Endothelial cell of umbilical vein (primary cell): ENCODE measurements around the gene RPL18A. TPM values are rescaled to one million over a fixed set of nuclear protein-coding genes. Genes with fewer than 3 reads are reported as not detected.

Experiments used
- BruUV-seq: library from RNA; stranded (reverse); fragments of 400-500 nt; replicated peaks from 2 replicates; lab custom pipeline; 2021; lab: Mats Ljungman, UMichigan
- CTCF ChIA-PET: fragments of 300-600, 350-600 bp; sonication (Branson Sonifier 250); formaldehyde crosslinking; loops from one replicate; lab custom pipeline; 2021; ENCODE audit warnings: antibody characterized with exemption, inconsistent platforms; lab: Charles Lee
- POLR2A ChIA-PET: fragments of 300-600, 350-600 bp; sonication (Branson Sonifier 250); formaldehyde crosslinking; loops from one replicate; lab custom pipeline; 2021; ENCODE audit warnings: antibody characterized with exemption, inconsistent platforms; lab: Charles Lee
- DNase-seq: peaks from one replicate; pipeline ENCODE4 v3.0.0-alpha.2; 2011; ENCODE audit warnings: low read depth, low spot score
- FAIRE-seq: peaks from 2 replicates; lab custom pipeline; 2011; peaks lifted over from hg19 to GRCh38; lab: Jason Lieb, UNC
- H2AFZ ChIP-seq: 2 replicates; pipeline ENCODE4 v1.6.0; 2012; ENCODE audit warnings: low read depth, low read length, control low read depth, inconsistent platforms
- H3K27ac ChIP-seq: 2 replicates; pipeline ENCODE4 v1.5.1; 2011; ENCODE audit warnings: low read depth, mild to moderate bottlenecking, control low read depth, low read length, moderate library complexity; ENCODE audit not compliant: insufficient read depth
- H3K27me3 ChIP-seq, 2 experiments: 2 replicates each; pipeline versions ENCODE4 v1.6.0 to v1.6.1; 2011; ENCODE audit warnings: low read length in 2 of 2, mixed read lengths in 1 of 2; ENCODE audit not compliant: control insufficient read depth in 2 of 2, insufficient read depth in 2 of 2
- H3K36me3 ChIP-seq, 2 experiments: 2 replicates in 1 of 2; 3 replicates in 1 of 2; pipeline ENCODE4 v1.5.1; 2011; ENCODE audit warnings: low read length in 2 of 2, mild to moderate bottlenecking in 1 of 2, moderate library complexity in 1 of 2; ENCODE audit not compliant: control insufficient read depth in 2 of 2, insufficient read depth in 2 of 2; ENCODE audit errors: extremely low read depth in 1 of 2
- H3K4me1 ChIP-seq: 3 replicates; pipeline ENCODE4 v1.5.1; 2011; ENCODE audit warnings: mild to moderate bottlenecking, low read length; ENCODE audit not compliant: control insufficient read depth, insufficient read depth; ENCODE audit errors: extremely low read depth
- H3K4me2 ChIP-seq: 2 replicates; pipeline ENCODE4 v1.6.1; 2011; ENCODE audit warnings: low read length, control low read depth, mixed read lengths; ENCODE audit not compliant: insufficient read depth
- H3K4me3 ChIP-seq, 3 experiments: fragments of 200-600 bp in 1 of 3; sonication (generic), shearing (Covaris generic) in 1 of 3; replicated peaks in 1 of 3; 2 replicates each; pipeline ENCODE4 v1.5.1; 2011 to 2016; ENCODE audit warnings: control low read depth in 3 of 3, low read length in 3 of 3, mild to moderate bottlenecking in 2 of 3, inconsistent platforms in 1 of 3, low read depth in 1 of 3, moderate library complexity in 1 of 3; ENCODE audit not compliant: insufficient read depth in 1 of 3
- H3K79me2 ChIP-seq: 2 replicates; pipeline ENCODE4 v1.6.0; 2012; ENCODE audit warnings: low read length, inconsistent platforms; ENCODE audit not compliant: control insufficient read depth, insufficient read depth
- H3K9ac ChIP-seq: replicated peaks from 2 replicates; pipeline ENCODE3; 2011; ENCODE audit warnings: low read length, control low read depth; ENCODE audit not compliant: insufficient read depth; ENCODE audit errors: extremely low read depth
- H3K9me1 ChIP-seq: replicated peaks from 3 replicates; pipeline ENCODE4 v1.6.0; 2011; ENCODE audit warnings: mild to moderate bottlenecking, low read length; ENCODE audit not compliant: control insufficient read depth, insufficient read depth; ENCODE audit errors: extremely low read depth
- H3K9me3 ChIP-seq: replicated peaks from 2 replicates; pipeline ENCODE4 v1.5.1; 2012; ENCODE audit warnings: low read length, inconsistent platforms; ENCODE audit not compliant: control insufficient read depth, insufficient read depth
- H4K20me1 ChIP-seq: replicated peaks from 2 replicates; pipeline ENCODE3; 2011; ENCODE audit warnings: mild to moderate bottlenecking, low read length; ENCODE audit not compliant: control insufficient read depth, insufficient read depth; ENCODE audit errors: extremely low read depth
- CTCF ChIP-seq, 2 donors: IDR thresholded peaks; 1 replicate in 1 of 2; 2 replicates in 1 of 2; pipeline ENCODE4 v1.5.1; 2011; ENCODE audit warnings: low read length in 2 of 2, mild to moderate bottlenecking in 2 of 2, moderate library complexity in 2 of 2, control low read depth in 1 of 2, inconsistent platforms in 1 of 2, low read depth in 1 of 2; ENCODE audit not compliant: insufficient read depth in 1 of 2; ENCODE audit errors: extremely low read depth in 1 of 2
- EZH2 ChIP-seq: IDR thresholded peaks from 2 replicates; pipeline ENCODE4 v1.6.1; 2012; ENCODE audit warnings: borderline replicate concordance, low read depth, mild to moderate bottlenecking, moderate library complexity, low read length, inconsistent platforms; ENCODE audit not compliant: severe bottlenecking
- FOS ChIP-seq: IDR thresholded peaks from 2 replicates; pipeline ENCODE4 v1.6.1; 2011; ENCODE audit warnings: mild to moderate bottlenecking, low read length, moderate library complexity, borderline replicate concordance; ENCODE audit not compliant: insufficient read depth
- GATA2 ChIP-seq: IDR thresholded peaks from 2 replicates; pipeline ENCODE4 v1.7.0; 2011; ENCODE audit warnings: low read depth, mild to moderate bottlenecking, moderate library complexity, mixed read lengths, low read length; ENCODE audit not compliant: insufficient read length, insufficient read depth
- JUN ChIP-seq: IDR thresholded peaks from 2 replicates; pipeline ENCODE4 v1.6.1; 2011; ENCODE audit warnings: borderline replicate concordance, low read depth; ENCODE audit not compliant: insufficient read length, insufficient read depth
- MAX ChIP-seq: IDR thresholded peaks from 2 replicates; pipeline ENCODE4 v1.6.1; 2011; ENCODE audit not compliant: insufficient read depth, insufficient read length
- MYC ChIP-seq: IDR thresholded peaks from one replicate; pipeline ENCODE4 v1.6.1; 2011; ENCODE audit warnings: mild to moderate bottlenecking, low read depth, low read length
- POLR2AphosphoS5 ChIP-seq: IDR thresholded peaks from 2 replicates; pipeline ENCODE4 v1.6.1; 2012; ENCODE audit warnings: low read depth, mild to moderate bottlenecking, control low read depth, low read length, moderate library complexity; ENCODE audit not compliant: insufficient read depth
- dilution Hi-C: fragments of 300-500 bp; cut with MboI; formaldehyde crosslinking; loops from one replicate; pipeline ENCODE4 v1.15.0; 2019; ENCODE audit warnings: low sequenced_read_pairs; ENCODE audit not compliant: extremely low pct_ligation_motif_present
- intact Hi-C: fragments of 100-400 bp; cut with micrococcal nuclease; formaldehyde crosslinking; loops from one replicate; pipeline ENCODE4 v1.10.0; 2022
- polyA plus RNA-seq, 4 experiments: library from polyadenylated mRNA; depleted of rRNA in 3 of 4; stranded (reverse) in 3 of 4; unstranded in 1 of 4; fragments of >200 nt; gene quantifications; 2 replicates each; pipeline versions ENCODE4 v1.2.1 to v1.2.3, GENCODE V29; 2011 to 2012; ENCODE audit warnings: missing spikeins in 1 of 4
- total RNA-seq: library from RNA; stranded (reverse); gene quantifications from 2 replicates; pipeline ENCODE4 v1.2.3, GENCODE V29; 2021

Gene RPL18A
- total and polyA plus RNA-seq, 2 donors (not counting 3 experiments of a cell fraction or from before 2014, with no cell fraction given) = 1,970 to 2,869 TPM

- Histone ChIP-seq H3K4me3 (no peak overlapping the region), H3K27me3 (peaks cover 41 to 51% of the 10 kb centered on the region in 2 experiments), H3K27ac (no peak overlapping the region), H3K9me3 (no peaks in the 10 kb centered on the region), H3K9me1 (no peaks in the 10 kb centered on the region), H3K4me2 (no peak overlapping the region), H3K4me1 (no peaks in the 10 kb centered on the region), H3K9ac (no peak overlapping the region), H4K20me1 (no peaks in the 10 kb centered on the region), H3K79me2 (no peaks in the 10 kb centered on the region), H3K36me3 (peaks cover under 1 to 8% of the 10 kb centered on the region in 2 experiments), H2AFZ (no peak overlapping the region)
- dilution Hi-C loops = no loop called here
- CTCF ChIA-PET = interaction anchor here (2.2 to 5.0 kb wide), 3 partner anchors 9 to 127 kb away, joined by 11 to 118 read pairs (median 86); partner anchors contain the start of genes CCDC124 and RPL18A
- intact Hi-C loops = no loop called here
- TF ChIP-seq JUN (no peak), MYC (no peak), POLR2AphosphoS5 (no peak), MAX (no peak), CTCF (IDR thresholded peaks at IDR 0.05; ENCODE audit: extremely low read depth in 1 of 2, insufficient read depth in 1 of 2, low read depth in 1 of 2, low read length in 2 of 2) (no peak), FOS (no peak), GATA2 (no peak), EZH2 (no peak)
- POLR2A ChIA-PET = no interaction called here
- FAIRE-seq = no peak
- BruUV-seq = no TSS peak
- no peak for DNase-seq
Observed at GRCh38 chr19:17868669-17869068, 9.0 kb downstream of the RPL18A start.
